ENCODE measurements around the gene PRDM12. TPM values are rescaled to one million over a fixed set of nuclear protein-coding genes. Genes with fewer than 3 reads are reported as not detected.

Gene PRDM12
- total and polyA plus RNA-seq, 7 donors = 0.03 to 0.17 (median 0.06) TPM; not detected in 4

GRCh38 chr9:130635306-130635705 lies 29.1 kb upstream of the PRDM12 start:
- H3K36me3 ChIP-seq (ENCODE audit: insufficient read depth in 1 of 2, low read depth in 1 of 2) = peaks cover 8 to 82% of the 10 kb centered on the region in 2 donors
- H3K27ac ChIP-seq = no peak overlapping the region
- ATAC-seq (no peak), DNase-seq (no peak)
- H3K4me1 ChIP-seq = no peaks in the 10 kb centered on the region
- no peak for TF ChIP-seq CTCF (IDR thresholded peaks at IDR 0.05)
- intact Hi-C loops (cut with DNase I) = no loop called here
- H3K9me3 ChIP-seq = no peaks in the 10 kb centered on the region
- 91 to 93% (median 92%) methylated on average over 6 of the region's 6 CpGs for WGBS, 3 donors
- no peak overlapping the region for H3K4me3 ChIP-seq
- H3K27me3 ChIP-seq (ENCODE audit: insufficient read depth in 3 of 3, low read length in 2 of 3) = no peaks in the 10 kb centered on the region

- Histone ChIP-seq H3K36me3 (ENCODE audit: insufficient read depth in 1 of 2, low read depth in 1 of 2) (peaks cover 8 to 75% of the 10 kb centered on the region in 2 donors), H3K27me3 (ENCODE audit: insufficient read depth in 3 of 3, low read length in 2 of 3) (no peaks in the 10 kb centered on the region), H3K9me3 (no peaks in the 10 kb centered on the region), H3K4me1 (no peaks in the 10 kb centered on the region), H3K4me3 (no peak overlapping the region), H3K27ac (no peak overlapping the region)
- no peak for ATAC-seq
- no peak for TF ChIP-seq CTCF (IDR thresholded peaks at IDR 0.05)
- peak in 1 of 2 donors; percentile 36 for DNase-seq
- WGBS, 3 donors = 92 to 95% (median 93%) methylated on average over 33 of the region's 33 CpGs
- intact Hi-C loops (cut with DNase I) = no loop called here
Observed at GRCh38 chr9:130635721-130636647, 28.4 kb upstream of the PRDM12 start.

GRCh38 chr9:130636648-130637020 lies 27.8 kb upstream of the PRDM12 start:
- 63 to 78% (median 74%) methylated on average over 9 of the region's 9 CpGs for WGBS, 3 donors
- peaks cover 6 to 69% of the 10 kb centered on the region in 2 donors for H3K36me3 ChIP-seq (ENCODE audit: insufficient read depth in 1 of 2, low read depth in 1 of 2)
- peak in 1 of 2 donors; percentile 37 for DNase-seq
- ATAC-seq = no peak
- H3K4me3 ChIP-seq = no peak overlapping the region
- intact Hi-C loops (cut with DNase I) = no loop called here
- no peak overlapping the region for H3K27ac ChIP-seq
- no peak for TF ChIP-seq CTCF (IDR thresholded peaks at IDR 0.05)
- no peaks in the 10 kb centered on the region for H3K27me3 ChIP-seq (ENCODE audit: insufficient read depth in 3 of 3, low read length in 2 of 3)
- no peaks in the 10 kb centered on the region for H3K9me3 ChIP-seq
- H3K4me1 ChIP-seq = no peaks in the 10 kb centered on the region

- Histone ChIP-seq H3K36me3 (ENCODE audit: insufficient read depth in 1 of 2, low read depth in 1 of 2) (peaks cover 0 to 50% of the 10 kb centered on the region in 2 donors), H3K4me1 (no peaks in the 10 kb centered on the region), H3K9me3 (no peaks in the 10 kb centered on the region), H3K27ac (no peak overlapping the region), H3K27me3 (ENCODE audit: insufficient read depth in 3 of 3, low read length in 2 of 3) (no peaks in the 10 kb centered on the region), H3K4me3 (no peak overlapping the region)
- 81 to 82% (median 82%) methylated on average over 37 of the region's 37 CpGs for WGBS, 3 donors
- intact Hi-C loops (cut with DNase I) = no loop called here
- ATAC-seq (peak in 1 of 4 donors; percentile 14), DNase-seq (peak in 1 of 2 donors; percentile 19)
- TF ChIP-seq CTCF (IDR thresholded peaks at IDR 0.05) = no peak
Observed at GRCh38 chr9:130638284-130639123, 25.9 kb upstream of the PRDM12 start.
